Measurements from ENCODE around the gene YIF1A. TPM values are rescaled to one million over a fixed set of nuclear protein-coding genes. Genes with fewer than 3 reads are reported as not detected.

Gene YIF1A
- polyA plus RNA-seq, 1 experiment: 228 TPM

- ChIA-PET POLR2A (interaction anchor here (0.6 kb wide), 1 partner anchor 26 kb away, joined by 5 read pairs; no protein-coding TSS in a partner anchor), CTCF (interaction anchor here (1.2 to 11.3 kb wide), 5 partner anchors 13 to 78 kb away, joined by 4 to 201 read pairs (median 81); partner anchors contain the start of genes BRMS1 and RIN1)
- no peak for TF ChIP-seq CTCF (IDR thresholded peaks at IDR 0.05; ENCODE audit: insufficient read depth, low read depth, low read length)
- Histone ChIP-seq H3K36me3 (ENCODE audit: control insufficient read depth, insufficient read depth, low read length) (no peaks in the 10 kb centered on the region), H3K4me3 (ENCODE audit: low read depth, low read length) (no peak overlapping the region), H3K27me3 (ENCODE audit: control insufficient read depth, insufficient read depth, low read length) (peaks cover 3% of the 10 kb centered on the region; the same call in 1 of the 2 replicates)
- no peak for DNase-seq (ENCODE audit: low read depth)
These were observed 20.5 kb upstream of the YIF1A start for GRCh38 chr11:66309475-66309874.

- DNase-seq (ENCODE audit: low read depth): no peak
- H3K36me3 ChIP-seq (ENCODE audit: control insufficient read depth, insufficient read depth, low read length): no peaks in the 10 kb centered on the region
- CTCF ChIA-PET: interaction anchor here (0.5 to 1.8 kb wide), 3 partner anchors 9 to 106 kb away, joined by 3 to 13 read pairs (median 3); no protein-coding TSS in a partner anchor
- POLR2A ChIA-PET: no interaction called here
- H3K4me3 ChIP-seq (ENCODE audit: low read depth, low read length): no peak overlapping the region
- no peak for TF ChIP-seq CTCF (IDR thresholded peaks at IDR 0.05; ENCODE audit: insufficient read depth, low read depth, low read length)
- peaks cover 3% of the 10 kb centered on the region for H3K27me3 ChIP-seq (ENCODE audit: control insufficient read depth, insufficient read depth, low read length)
These were observed 13.7 kb upstream of the YIF1A start for GRCh38 chr11:66302656-66303055.

GRCh38 chr11:66299186-66299585 lies 10.2 kb upstream of the YIF1A start:
- Histone ChIP-seq H3K4me3 (ENCODE audit: low read depth, low read length) (no peak overlapping the region), H3K36me3 (ENCODE audit: control insufficient read depth, insufficient read depth, low read length) (no peaks in the 10 kb centered on the region), H3K27me3 (ENCODE audit: control insufficient read depth, insufficient read depth, low read length) (peaks cover 2% of the 10 kb centered on the region)
- no peak for DNase-seq (ENCODE audit: low read depth)
- POLR2A ChIA-PET: no interaction called here
- CTCF ChIA-PET: interaction anchor here (1.1 to 2.3 kb wide), 3 partner anchors 9 to 108 kb away, joined by 3 to 10 read pairs (median 3); no protein-coding TSS in a partner anchor
- no peak for TF ChIP-seq CTCF (IDR thresholded peaks at IDR 0.05; ENCODE audit: insufficient read depth, low read depth, low read length)

- DNase-seq (ENCODE audit: low read depth): no peak
- Histone ChIP-seq H3K4me3 (ENCODE audit: low read depth, low read length) (no peak overlapping the region), H3K36me3 (ENCODE audit: control insufficient read depth, insufficient read depth, low read length) (no peaks in the 10 kb centered on the region), H3K27me3 (ENCODE audit: control insufficient read depth, insufficient read depth, low read length) (peaks cover 14% of the 10 kb centered on the region)
- no peak for TF ChIP-seq CTCF (IDR thresholded peaks at IDR 0.05; ENCODE audit: insufficient read depth, low read depth, low read length)
- POLR2A ChIA-PET: interaction anchor here (0.5 kb wide), 1 partner anchor 8 kb away, joined by 3 read pairs; the partner anchor contains the start of gene YIF1A
- CTCF ChIA-PET: interaction anchor here (0.9 to 2.1 kb wide), 5 partner anchors 11 to 91 kb away, joined by 3 to 14 read pairs (median 4); no protein-coding TSS in a partner anchor
These were observed 8.7 kb upstream of the YIF1A start for GRCh38 chr11:66297610-66298009.

GRCh38 chr11:66294626-66295620 lies 6.0 kb upstream of the YIF1A start:
- ChIA-PET CTCF (interaction anchor here (1.4 to 1.6 kb wide), 3 partner anchors 12 to 114 kb away, joined by 4 to 7 read pairs (median 5); no protein-coding TSS in a partner anchor), POLR2A (no interaction called here)
- Histone ChIP-seq H3K4me3 (ENCODE audit: low read depth, low read length) (no peak overlapping the region), H3K36me3 (ENCODE audit: control insufficient read depth, insufficient read depth, low read length) (no peaks in the 10 kb centered on the region), H3K27me3 (ENCODE audit: control insufficient read depth, insufficient read depth, low read length) (peaks cover 23% of the 10 kb centered on the region)
- no peak for DNase-seq (ENCODE audit: low read depth)
- TF ChIP-seq CTCF (IDR thresholded peaks at IDR 0.05; ENCODE audit: insufficient read depth, low read depth, low read length): no peak
